A549 (cell line): ENCODE measurements around the gene TMEM131.

Source experiments
- CTCF ChIP-seq: fragments of >200 bp; sonication (Bioruptor Twin); formaldehyde crosslinking; IDR thresholded peaks from 3 replicates; pipeline ENCODE4 v1.5.1; 2016
- ELK1 ChIP-seq: fragments of 150-350 bp; IDR thresholded peaks from 2 replicates; pipeline ENCODE4 v1.6.1; 2014; ENCODE audit warnings: low read depth, mild to moderate bottlenecking, low read length
- ESRRA ChIP-seq: fragments of 150-350 bp; IDR thresholded peaks from 2 replicates; pipeline ENCODE4 v1.6.1; 2014; ENCODE audit warnings: mild to moderate bottlenecking, low read length, borderline replicate concordance
- FOSL2 ChIP-seq, 2 experiments: fragments of 450-650 bp in 1 of 2; fragments of >200 bp in 1 of 2; sonication (Bioruptor Twin) in 1 of 2; formaldehyde crosslinking; IDR thresholded peaks; 2 replicates each; pipeline versions ENCODE4 v1.5.0 to v1.6.1; 2016 to 2020; ENCODE audit warnings: mild to moderate bottlenecking in 1 of 2, moderate library complexity in 1 of 2
- PBX3 ChIP-seq: IDR thresholded peaks from 2 replicates; pipeline ENCODE4 v1.6.1; 2012
- POLR2A ChIP-seq: IDR thresholded peaks from 2 replicates; pipeline ENCODE4 v1.6.1; 2012; ENCODE audit warnings: mild to moderate bottlenecking, low read length
- RAD21 ChIP-seq, 2 experiments: fragments of >200 bp in 1 of 2; sonication (Bioruptor Twin) in 1 of 2; formaldehyde crosslinking in 1 of 2; IDR thresholded peaks in 1 of 2; conservative IDR thresholded peaks in 1 of 2; 2 replicates in 1 of 2; 3 replicates in 1 of 2; pipeline ENCODE4 v1.6.1; 2012 to 2018; ENCODE audit warnings: inconsistent platforms in 1 of 2
- ZC3H11A ChIP-seq: fragments of 450-650 bp; IDR thresholded peaks from 2 replicates; pipeline ENCODE4 v1.6.1; 2014; ENCODE audit warnings: antibody characterized with exemption, mild to moderate bottlenecking

GRCh38 chr2:97726261-97727064 lies 269.3 kb downstream of the TMEM131 start:
- TF ChIP-seq ESRRA (no peak), PBX3 (no peak), CTCF (no peak), FOSL2 (IDR thresholded peaks at IDR 0.05) (no peak), FOSL2 (CRISPR knock-in tag; IDR thresholded peaks at IDR 0.05) (no peak), RAD21 (conservative IDR thresholded peaks at IDR 0.05 in 1 of 2, IDR thresholded peaks at IDR 0.05 in 1 of 2) (no peak), POLR2A (no peak), ZC3H11A (no peak), ELK1 (no peak)
